SK-N-SH treated with all-trans-retinoic acid at 6 μM for 48 hours (cell line): ENCODE results near the gene TUBA4A.

Source experiments
- ATAC-seq: fragments of 200-7000 bp; cut with Tn5 transposase; 3 replicates; pipeline ENCODE4 v1.9.1; 2020; ENCODE audit warnings: mild to moderate bottlenecking, moderate library complexity
- ARNTL ChIP-seq: fragments of 450-650 bp; formaldehyde crosslinking; IDR thresholded peaks from 2 replicates; pipeline ENCODE4 v1.5.0; 2020; ENCODE audit warnings: low read depth, mild to moderate bottlenecking, moderate library complexity, borderline replicate concordance
- BACH2 ChIP-seq: fragments of 250-450 bp; sonication (Bioruptor Pico); IDR thresholded peaks from 2 replicates; pipeline ENCODE4 v1.9.0; 2021; ENCODE audit warnings: mild to moderate bottlenecking, borderline replicate concordance
- CREB5 ChIP-seq: fragments of 250-450 bp; sonication (Bioruptor Pico); IDR thresholded peaks from 2 replicates; pipeline ENCODE4 v1.5.1; 2020; ENCODE audit warnings: low read depth, mild to moderate bottlenecking, moderate library complexity
- CSDC2 ChIP-seq: fragments of 250-450 bp; sonication (Bioruptor Pico); IDR thresholded peaks from 2 replicates; pipeline ENCODE4 v1.5.0; 2020; ENCODE audit warnings: mild to moderate bottlenecking, moderate library complexity
- CSRNP3 ChIP-seq: fragments of 250-450 bp; sonication (Bioruptor Pico); IDR thresholded peaks from 2 replicates; pipeline ENCODE4 v1.5.1; 2021; ENCODE audit warnings: mild to moderate bottlenecking, moderate library complexity
- ESRRG ChIP-seq: fragments of 250-450 bp; sonication (Bioruptor Pico); IDR thresholded peaks from 2 replicates; pipeline ENCODE4 v1.6.1; 2021; ENCODE audit warnings: mild to moderate bottlenecking
- GLIS3 ChIP-seq: fragments of 250-450 bp; sonication (Bioruptor Pico); IDR thresholded peaks from 2 replicates; pipeline ENCODE4 v1.5.0; 2020; ENCODE audit warnings: mild to moderate bottlenecking, moderate library complexity
- ISL1 ChIP-seq: fragments of 250-450 bp; sonication (Bioruptor Pico); IDR thresholded peaks from 2 replicates; pipeline ENCODE4 v2.1.2; 2022; ENCODE audit warnings: mild to moderate bottlenecking, moderate library complexity
- OSR1 ChIP-seq: fragments of 250-450 bp; sonication (Bioruptor Pico); IDR thresholded peaks from 2 replicates; pipeline ENCODE4 v1.8.0; 2022; ENCODE audit warnings: moderate library complexity, mild to moderate bottlenecking, inconsistent platforms
- PATZ1 ChIP-seq: fragments of 250-450 bp; sonication (Bioruptor Pico); IDR thresholded peaks from 2 replicates; pipeline ENCODE4 v1.8.0; 2020; ENCODE audit warnings: mild to moderate bottlenecking, moderate library complexity, borderline replicate concordance
- POU6F1 ChIP-seq: fragments of 250-450 bp; sonication (Bioruptor Pico); IDR thresholded peaks from 2 replicates; pipeline ENCODE4 v1.8.0; 2021; ENCODE audit warnings: low read depth, mild to moderate bottlenecking, moderate library complexity, borderline replicate concordance
- PPARA ChIP-seq: fragments of 250-450 bp; sonication (Bioruptor Pico); IDR thresholded peaks from 2 replicates; pipeline ENCODE4 v1.5.0; 2020; ENCODE audit warnings: mild to moderate bottlenecking, borderline replicate concordance
- RARB ChIP-seq: fragments of 250-450 bp; sonication (Bioruptor Pico); IDR thresholded peaks from 2 replicates; pipeline ENCODE4 v1.8.0; 2021; ENCODE audit warnings: mild to moderate bottlenecking, moderate library complexity
- SNAI2 ChIP-seq: fragments of 250-450 bp; sonication (Bioruptor Pico); IDR thresholded peaks from 2 replicates; pipeline ENCODE4 v1.5.0; 2020; ENCODE audit warnings: mild to moderate bottlenecking, moderate library complexity
- TCF4 ChIP-seq: fragments of 250-450 bp; sonication (Bioruptor Pico); IDR thresholded peaks from 2 replicates; pipeline ENCODE4 v1.8.0; 2021; ENCODE audit warnings: mild to moderate bottlenecking, moderate library complexity, borderline replicate concordance
- TOX ChIP-seq: fragments of 250-450 bp; sonication (Bioruptor Pico); IDR thresholded peaks from 2 replicates; pipeline ENCODE4 v1.8.0; 2021; ENCODE audit warnings: mild to moderate bottlenecking, moderate library complexity, borderline replicate concordance
- TSHZ2 ChIP-seq: fragments of 250-450 bp; sonication (Bioruptor Pico); IDR thresholded peaks from 2 replicates; pipeline ENCODE4 v1.5.0; 2020; ENCODE audit warnings: mild to moderate bottlenecking, moderate library complexity
- ZC3H10 ChIP-seq: fragments of 250-450 bp; sonication (Bioruptor Pico); IDR thresholded peaks from 2 replicates; pipeline ENCODE4 v1.5.1; 2021; ENCODE audit warnings: mild to moderate bottlenecking, moderate library complexity
- ZFP3 ChIP-seq: fragments of 250-450 bp; sonication (Bioruptor Pico); IDR thresholded peaks from 2 replicates; pipeline ENCODE4 v1.5.0; 2020; ENCODE audit warnings: mild to moderate bottlenecking, moderate library complexity
- ZFP30 ChIP-seq: fragments of 450-650 bp; formaldehyde crosslinking; IDR thresholded peaks from 2 replicates; pipeline ENCODE4 v1.5.0; 2022; ENCODE audit warnings: mild to moderate bottlenecking, moderate library complexity
- ZNF565 ChIP-seq: fragments of 450-650 bp; formaldehyde crosslinking; conservative IDR thresholded peaks from 2 replicates; pipeline ENCODE4 v1.5.0; 2020; ENCODE audit warnings: low read depth, mild to moderate bottlenecking, moderate library complexity
- ZNF70 ChIP-seq: fragments of 450-650 bp; formaldehyde crosslinking; IDR thresholded peaks from 2 replicates; pipeline ENCODE4 v1.5.0; 2020; ENCODE audit warnings: mild to moderate bottlenecking, moderate library complexity
- ZNF8 ChIP-seq: fragments of 450-650 bp; formaldehyde crosslinking; IDR thresholded peaks from 2 replicates; pipeline ENCODE4 v1.5.0; 2020; ENCODE audit warnings: mild to moderate bottlenecking, moderate library complexity

TUBA4A gene

GRCh38 chr2:219234331-219234730 lies 19.4 kb downstream of the TUBA4A start:
- ATAC-seq: no peak
- TF ChIP-seq GLIS3 (CRISPR knock-in tag): no peak
- no peak for TF ChIP-seq TSHZ2 (CRISPR knock-in tag)
- TF ChIP-seq ISL1 (CRISPR knock-in tag): no peak
- TF ChIP-seq OSR1 (CRISPR knock-in tag): no peak
- TF ChIP-seq SNAI2: no peak
- no peak for TF ChIP-seq PPARA (CRISPR knock-in tag)
- TF ChIP-seq ZNF8 (CRISPR knock-in tag): no peak
- TF ChIP-seq ZFP3 (CRISPR knock-in tag): no peak
- no peak for TF ChIP-seq ZNF565 (CRISPR knock-in tag)
- TF ChIP-seq CSDC2 (CRISPR knock-in tag): no peak
- TF ChIP-seq RARB (CRISPR knock-in tag): no peak
- TF ChIP-seq ZC3H10: no peak
- TF ChIP-seq CREB5 (CRISPR knock-in tag): no peak

- TF ChIP-seq ZFP30 (CRISPR knock-in tag) (no peak), ARNTL (no peak), ZC3H10 (no peak)
- ATAC-seq: peak; percentile 45
These were observed 23.6 kb downstream of the TUBA4A start for GRCh38 chr2:219230059-219230540.

GRCh38 chr2:219229305-219230058 lies 24.2 kb downstream of the TUBA4A start, which contains the start of the genes ANKZF1 and ATG9A:
TSS of gene ANKZF1 (plus strand) at chr2:219229806. CDS start at chr2:219230258, 452 bp downstream.
TSS of gene ATG9A (minus strand) at chr2:219229636. CDS start at chr2:219228024, 1,612 bp downstream.
- ATAC-seq: peak; percentile 99
- TF ChIP-seq ISL1 (CRISPR knock-in tag): no peak; the same call in 1 of the 2 replicates
- TF ChIP-seq CSDC2 (CRISPR knock-in tag): peak; percentile 97
- TF ChIP-seq ZFP3 (CRISPR knock-in tag): peak; percentile 81; the same call in 1 of the 2 replicates
- TF ChIP-seq CSRNP3: no peak
- peak; percentile 14; the same call in 1 of the 2 replicates for TF ChIP-seq ZNF8 (CRISPR knock-in tag)
- no peak for TF ChIP-seq ZC3H10
- no peak for TF ChIP-seq GLIS3 (CRISPR knock-in tag)
- TF ChIP-seq TSHZ2 (CRISPR knock-in tag): peak; percentile 97
- peak; percentile 94 for TF ChIP-seq SNAI2
- TF ChIP-seq ZNF70: no peak
- no peak for TF ChIP-seq TOX
- TF ChIP-seq POU6F1 (CRISPR knock-in tag): no peak
- TF ChIP-seq BACH2: peak; percentile 64; the same call in 1 of the 2 replicates
- no peak for TF ChIP-seq PATZ1
- no peak for TF ChIP-seq ARNTL
- TF ChIP-seq ESRRG (CRISPR knock-in tag): no peak
- TF ChIP-seq CREB5 (CRISPR knock-in tag): no peak
- TF ChIP-seq OSR1 (CRISPR knock-in tag): peak; percentile 71; the same call in 1 of the 2 replicates
- TF ChIP-seq TCF4: no peak
- no peak for TF ChIP-seq RARB (CRISPR knock-in tag)
- TF ChIP-seq PPARA (CRISPR knock-in tag): no peak
